ENCODE measurements around the gene ATOSA. TPM values are rescaled to one million over a fixed set of nuclear protein-coding genes. Genes with fewer than 3 reads are reported as not detected.

ATOSA gene
- polyA plus RNA-seq, 1 donor from 2014 or later = 64.0 TPM

- no peaks in the 10 kb centered on the region for H3K27me3 ChIP-seq (ENCODE audit: insufficient read depth, low read depth, low read length)
- no peak overlapping the region for H3K27ac ChIP-seq (ENCODE audit: low read length)
- no peak overlapping the region for H3K4me2 ChIP-seq (ENCODE audit: low read length)
- H3K79me2 ChIP-seq (replicated peaks; ENCODE audit: insufficient read depth, low read length) = no peaks in the 10 kb centered on the region
- H3K9ac ChIP-seq (ENCODE audit: low read length) = no peak overlapping the region
- no peak for TF ChIP-seq POLR2AphosphoS5 (IDR thresholded peaks at IDR 0.05)
- TF ChIP-seq CTCF (IDR thresholded peaks at IDR 0.05; ENCODE audit: poor library complexity, severe bottlenecking) = no peak
- no peak for TF ChIP-seq RAD21 (conservative IDR thresholded peaks at IDR 0.05)
- TF ChIP-seq TAF1 (IDR thresholded peaks at IDR 0.05; ENCODE audit: low read depth) = no peak
- no peak for TF ChIP-seq EP300 (conservative IDR thresholded peaks at IDR 0.05; ENCODE audit: poor library complexity, severe bottlenecking)
- TF ChIP-seq SMC3 (conservative IDR thresholded peaks at IDR 0.05; ENCODE audit: poor library complexity) = no peak
- TF ChIP-seq MXI1 (conservative IDR thresholded peaks at IDR 0.05; ENCODE audit: poor library complexity, severe bottlenecking) = no peak
- no peak for TF ChIP-seq EZH2 (IDR thresholded peaks at IDR 0.05; ENCODE audit: borderline replicate concordance, insufficient read depth, low read length, poor library complexity, severe bottlenecking)
- TF ChIP-seq REST (IDR thresholded peaks at IDR 0.05; ENCODE audit: borderline replicate concordance) = no peak
- H3K4me3 ChIP-seq (ENCODE audit: low read length) = no peak overlapping the region
- H3F3A ChIP-seq (ENCODE audit: insufficient read depth, low read length, poor library complexity, severe bottlenecking) = no peaks in the 10 kb centered on the region
- H3K9me2 ChIP-seq (ENCODE audit: insufficient read depth, low read length) = no peaks in the 10 kb centered on the region
- no peaks in the 10 kb centered on the region for H4K20me1 ChIP-seq (ENCODE audit: insufficient read depth)
- no peak overlapping the region for H2AFZ ChIP-seq (ENCODE audit: low read depth, low read length)
- no peaks in the 10 kb centered on the region for H3K9me3 ChIP-seq (ENCODE audit: low read length)
- H3K36me3 ChIP-seq (ENCODE audit: insufficient read depth, low read length) = no peaks in the 10 kb centered on the region
These were observed 23.2 kb upstream of the ATOSA start for GRCh38 chr15:52702390-52702789.

- H3K36me3 ChIP-seq (ENCODE audit: insufficient read depth, low read length) = no peaks in the 10 kb centered on the region
- no peaks in the 10 kb centered on the region for H3K9me3 ChIP-seq (ENCODE audit: low read length)
- H3K4me3 ChIP-seq (ENCODE audit: low read length) = no peak overlapping the region
- no peaks in the 10 kb centered on the region for H4K20me1 ChIP-seq (ENCODE audit: insufficient read depth)
- H3K27ac ChIP-seq (ENCODE audit: low read length) = no peak overlapping the region
- H3K9ac ChIP-seq (ENCODE audit: low read length) = no peak overlapping the region
- H2AFZ ChIP-seq (ENCODE audit: low read depth, low read length) = no peak overlapping the region
- H3F3A ChIP-seq (ENCODE audit: insufficient read depth, low read length, poor library complexity, severe bottlenecking) = no peaks in the 10 kb centered on the region
- TF ChIP-seq POLR2AphosphoS5 (IDR thresholded peaks at IDR 0.05) = no peak
- TF ChIP-seq RAD21 (conservative IDR thresholded peaks at IDR 0.05) = no peak
- no peak for TF ChIP-seq MXI1 (conservative IDR thresholded peaks at IDR 0.05; ENCODE audit: poor library complexity, severe bottlenecking)
- no peak for TF ChIP-seq CTCF (IDR thresholded peaks at IDR 0.05; ENCODE audit: poor library complexity, severe bottlenecking)
- no peak for TF ChIP-seq EZH2 (IDR thresholded peaks at IDR 0.05; ENCODE audit: borderline replicate concordance, insufficient read depth, low read length, poor library complexity, severe bottlenecking)
- TF ChIP-seq SMC3 (conservative IDR thresholded peaks at IDR 0.05; ENCODE audit: poor library complexity) = no peak
- no peak for TF ChIP-seq EP300 (conservative IDR thresholded peaks at IDR 0.05; ENCODE audit: poor library complexity, severe bottlenecking)
- no peak for TF ChIP-seq TAF1 (IDR thresholded peaks at IDR 0.05; ENCODE audit: low read depth)
- TF ChIP-seq REST (IDR thresholded peaks at IDR 0.05; ENCODE audit: borderline replicate concordance) = no peak
- H3K9me2 ChIP-seq (ENCODE audit: insufficient read depth, low read length) = no peaks in the 10 kb centered on the region
- H3K4me2 ChIP-seq (ENCODE audit: low read length) = no peak overlapping the region
- no peaks in the 10 kb centered on the region for H3K27me3 ChIP-seq (ENCODE audit: insufficient read depth, low read depth, low read length)
- no peaks in the 10 kb centered on the region for H3K79me2 ChIP-seq (replicated peaks; ENCODE audit: insufficient read depth, low read length)
These were observed 20.3 kb upstream of the ATOSA start for GRCh38 chr15:52699457-52699856.
